H1 (cell line): Measurements from ENCODE around the gene BCHE. TPM values are rescaled to one million over a fixed set of nuclear protein-coding genes. Genes with fewer than 3 reads are reported as not detected.

ENCODE experiments used
- CTCF ChIA-PET: fragments of 300-600 bp; sonication (Branson Sonifier 250); formaldehyde crosslinking; loops from one replicate; lab custom pipeline; 2021; ENCODE audit not compliant: partially characterized antibody; lab: Charles Lee
- POLR2A ChIA-PET: fragments of 300-600 bp; sonication (Branson Sonifier 250); formaldehyde crosslinking; loops from one replicate; lab custom pipeline; 2021; ENCODE audit warnings: inconsistent platforms; ENCODE audit not compliant: partially characterized antibody; lab: Charles Lee
- DNase-seq, 2 experiments: peaks; one replicate each; pipeline versions ENCODE4 v3.0.0 to v3.0.0-alpha.2; 2010 to 2022; ENCODE audit warnings: low spot score in 2 of 2, low read depth in 1 of 2, mixed read lengths in 1 of 2
- FAIRE-seq: peaks from 2 replicates; lab custom pipeline; 2011; peaks lifted over from hg19 to GRCh38; lab: Jason Lieb, UNC
- H2AFZ ChIP-seq: 2 replicates; pipeline ENCODE4 v1.8.1; 2012; ENCODE audit warnings: low read length, inconsistent platforms
- H2AK5ac ChIP-seq: 2 replicates; pipeline ENCODE4 v1.6.1; 2013; ENCODE audit warnings: low read depth, low read length
- H2BK120ac ChIP-seq: replicated peaks from 2 replicates; pipeline ENCODE3; 2013; ENCODE audit warnings: low read depth, low read length, inconsistent platforms
- H2BK12ac ChIP-seq: 2 replicates; pipeline ENCODE4 v1.6.1; 2013; ENCODE audit warnings: low read depth, low read length
- H2BK15ac ChIP-seq: 2 replicates; pipeline ENCODE4 v1.6.1; 2013; ENCODE audit warnings: low read length
- H2BK20ac ChIP-seq: 2 replicates; pipeline ENCODE4 v1.6.1; 2013; ENCODE audit warnings: low read length
- H2BK5ac ChIP-seq: 2 replicates; pipeline ENCODE4 v1.6.1; 2013; ENCODE audit warnings: low read depth, low read length
- H3K14ac ChIP-seq: 2 replicates; pipeline ENCODE4 v1.6.1; 2013; ENCODE audit warnings: inconsistent platforms; ENCODE audit not compliant: insufficient read length
- H3K18ac ChIP-seq: 2 replicates; pipeline ENCODE4 v1.6.1; 2013; ENCODE audit warnings: low read length; ENCODE audit errors: extremely low read depth
- H3K23ac ChIP-seq: 2 replicates; pipeline ENCODE4 v1.6.1; 2013; ENCODE audit warnings: inconsistent platforms; ENCODE audit not compliant: insufficient read length
- H3K23me2 ChIP-seq: 2 replicates; pipeline ENCODE4 v1.6.1; 2013; ENCODE audit warnings: low read depth, low read length
- H3K27ac ChIP-seq: 2 replicates; pipeline ENCODE4 v1.6.1; 2011; ENCODE audit warnings: low read depth, low read length, inconsistent platforms
- H3K27me3 ChIP-seq, 4 experiments: replicated peaks in 1 of 4; 1 replicate in 1 of 4; 2 replicates in 3 of 4; pipeline versions ENCODE4 v1.6.1 to v1.8.1; 2011 to 2013; ENCODE audit warnings: low read length in 3 of 4, mild to moderate bottlenecking in 3 of 4, inconsistent platforms in 2 of 4, mixed read lengths in 2 of 4, moderate library complexity in 1 of 4; ENCODE audit not compliant: control insufficient read depth in 3 of 4, insufficient read depth in 3 of 4; ENCODE audit errors: extremely low read depth in 1 of 4
- H3K36me3 ChIP-seq, 4 experiments: 2 replicates each; pipeline versions ENCODE4 v1.6.1 to v1.8.1; 2011 to 2013; ENCODE audit warnings: mild to moderate bottlenecking in 4 of 4, low read length in 3 of 4, moderate library complexity in 2 of 4, control low read depth in 1 of 4, inconsistent platforms in 1 of 4; ENCODE audit not compliant: insufficient read depth in 4 of 4, control insufficient read depth in 2 of 4
- H3K4ac ChIP-seq: replicated peaks from 2 replicates; pipeline ENCODE3; 2013; ENCODE audit warnings: low read length, low read depth, mixed read lengths, inconsistent platforms; ENCODE audit not compliant: insufficient read length
- H3K4me1 ChIP-seq, 4 experiments: replicated peaks in 1 of 4; 1 replicate in 1 of 4; 2 replicates in 3 of 4; pipeline versions ENCODE4 v1.6.1 to v1.8.1; 2011 to 2013; ENCODE audit warnings: low read length in 3 of 4, inconsistent platforms in 2 of 4, mixed read lengths in 1 of 4; ENCODE audit not compliant: insufficient read depth in 4 of 4, control insufficient read depth in 3 of 4
- H3K4me2 ChIP-seq, 2 experiments: 2 replicates each; pipeline versions ENCODE4 v1.6.1 to v1.8.1; 2011 to 2013; ENCODE audit warnings: low read depth in 2 of 2, low read length in 2 of 2, control low read depth in 1 of 2, inconsistent platforms in 1 of 2, mild to moderate bottlenecking in 1 of 2; ENCODE audit not compliant: insufficient read depth in 1 of 2
- H3K4me3 ChIP-seq, 4 experiments: fragments of 200-600, 300-600 bp in 1 of 4; sonication (generic), shearing (Covaris generic), sonication (Bioruptor Twin) in 1 of 4; 2 replicates each; pipeline versions ENCODE4 v1.5.1 to v1.8.1; 2011 to 2016; ENCODE audit warnings: low read length in 4 of 4, low read depth in 3 of 4, control low read depth in 2 of 4, inconsistent platforms in 2 of 4, mild to moderate bottlenecking in 2 of 4, mixed read lengths in 1 of 4, moderate library complexity in 1 of 4; ENCODE audit not compliant: insufficient read depth in 2 of 4; ENCODE audit errors: extremely low read depth in 1 of 4
- H3K56ac ChIP-seq: replicated peaks from 2 replicates; pipeline ENCODE3; 2013; ENCODE audit warnings: low read depth, mild to moderate bottlenecking, mixed read lengths, low read length, inconsistent platforms; ENCODE audit not compliant: insufficient read length
- H3K79me1 ChIP-seq: 2 replicates; pipeline ENCODE4 v1.6.1; 2013; ENCODE audit warnings: low read depth, low read length, control low read depth
- H3K79me2 ChIP-seq, 2 experiments: 2 replicates each; pipeline versions ENCODE4 v1.6.1 to v1.8.1; 2012 to 2013; ENCODE audit warnings: low read length in 2 of 2, mild to moderate bottlenecking in 2 of 2, inconsistent platforms in 1 of 2; ENCODE audit not compliant: insufficient read depth in 2 of 2, control insufficient read depth in 1 of 2
- H3K9ac ChIP-seq, 4 experiments: replicated peaks in 1 of 4; 1 replicate in 1 of 4; 2 replicates in 3 of 4; pipeline versions ENCODE4 v1.6.1 to v1.8.1; 2011 to 2013; ENCODE audit warnings: low read depth in 3 of 4, low read length in 3 of 4, control low read depth in 2 of 4, mild to moderate bottlenecking in 2 of 4, moderate library complexity in 2 of 4, inconsistent platforms in 1 of 4; ENCODE audit errors: extremely low read depth in 1 of 4
- H3K9me3 ChIP-seq, 2 experiments: 2 replicates each; pipeline versions ENCODE4 v1.6.1 to v1.8.1; 2012 to 2013; ENCODE audit warnings: mild to moderate bottlenecking in 2 of 2, moderate library complexity in 2 of 2, control low read depth in 1 of 2, inconsistent platforms in 1 of 2, low read depth in 1 of 2, low read length in 1 of 2, mixed read lengths in 1 of 2; ENCODE audit not compliant: insufficient read depth in 2 of 2
- H4K20me1 ChIP-seq, 2 experiments: replicated peaks in 1 of 2; 2 replicates each; pipeline versions ENCODE3 to v1.8.1; 2011 to 2013; ENCODE audit warnings: inconsistent platforms in 2 of 2, low read length in 2 of 2, mild to moderate bottlenecking in 1 of 2; ENCODE audit not compliant: insufficient read depth in 2 of 2, control insufficient read depth in 1 of 2
- H4K5ac ChIP-seq: 2 replicates; pipeline ENCODE4 v1.6.1; 2013; ENCODE audit warnings: low read length, low read depth, mixed read lengths, inconsistent platforms; ENCODE audit not compliant: insufficient read length
- H4K8ac ChIP-seq: 2 replicates; pipeline ENCODE4 v1.8.0; 2013; ENCODE audit warnings: mild to moderate bottlenecking, moderate library complexity, low read length, inconsistent platforms; ENCODE audit not compliant: insufficient read depth; ENCODE audit errors: extremely low read depth
- H4K91ac ChIP-seq: replicated peaks from 2 replicates; pipeline ENCODE3; 2013; ENCODE audit warnings: low read length, mixed read lengths, inconsistent platforms; ENCODE audit not compliant: insufficient read length
- ASH2L ChIP-seq: fragments of 200-600, 300-600 bp; sonication (generic); IDR thresholded peaks from one replicate; pipeline ENCODE4 v1.7.1; 2017; ENCODE audit warnings: low read length
- BCL11A ChIP-seq, 2 experiments: IDR thresholded peaks; one replicate each; pipeline ENCODE4 v1.6.1; 2011; ENCODE audit warnings: low read depth in 2 of 2, low read length in 2 of 2, mild to moderate bottlenecking in 2 of 2
- CBX5 ChIP-seq: fragments of 300-800, 300-1000 bp; sonication (generic); IDR thresholded peaks from 2 replicates; pipeline ENCODE4 v1.7.1; 2016; ENCODE audit warnings: antibody characterized with exemption, low read length, low read depth
- EP300 ChIP-seq, 2 experiments: IDR thresholded peaks; 1 replicate in 1 of 2; 2 replicates in 1 of 2; pipeline ENCODE4 v1.6.1; 2011 to 2012; ENCODE audit warnings: low read depth in 2 of 2, low read length in 2 of 2, mild to moderate bottlenecking in 2 of 2, borderline replicate concordance in 1 of 2, inconsistent platforms in 1 of 2, moderate library complexity in 1 of 2
- HDAC2 ChIP-seq, 2 experiments: fragments of 300-600 bp in 1 of 2; sonication (generic) in 1 of 2; IDR thresholded peaks; 2 replicates each; pipeline ENCODE4 v1.6.1; 2011 to 2012; ENCODE audit warnings: low read depth in 2 of 2, low read length in 2 of 2, mild to moderate bottlenecking in 2 of 2, moderate library complexity in 2 of 2, borderline replicate concordance in 1 of 2, inconsistent platforms in 1 of 2
- JUND ChIP-seq: IDR thresholded peaks from 2 replicates; pipeline ENCODE4 v1.6.1; 2011; ENCODE audit warnings: mild to moderate bottlenecking, improper control_type of control experiment, low read length
- POLR2A ChIP-seq, 2 experiments: IDR thresholded peaks; 1 replicate in 1 of 2; 2 replicates in 1 of 2; pipeline ENCODE4 v1.6.1; 2011; ENCODE audit warnings: low read depth in 2 of 2, low read length in 2 of 2, mild to moderate bottlenecking in 2 of 2; ENCODE audit errors: control extremely low read depth in 1 of 2
- RAD21 ChIP-seq, 2 experiments: IDR thresholded peaks in 1 of 2; conservative IDR thresholded peaks in 1 of 2; 2 replicates each; pipeline ENCODE4 v1.6.1; 2011; ENCODE audit warnings: low read depth in 2 of 2, low read length in 2 of 2, improper control_type of control experiment in 1 of 2, inconsistent platforms in 1 of 2, mild to moderate bottlenecking in 1 of 2, moderate library complexity in 1 of 2
- RXRA ChIP-seq: IDR thresholded peaks from 2 replicates; pipeline ENCODE4 v1.6.1; 2011; ENCODE audit warnings: low read depth, mild to moderate bottlenecking, low read length, moderate library complexity; ENCODE audit not compliant: insufficient read depth
- SUZ12 ChIP-seq: fragments of 200-600 bp; sonication (generic); IDR thresholded peaks from 2 replicates; pipeline ENCODE4 v1.6.1; 2012; ENCODE audit warnings: mild to moderate bottlenecking, inconsistent platforms, low read length, moderate library complexity, mixed read lengths
- TBP ChIP-seq: IDR thresholded peaks from 2 replicates; pipeline ENCODE4 v1.6.1; 2011; ENCODE audit warnings: low read depth, low read length, improper control_type of control experiment
- TCF12 ChIP-seq: IDR thresholded peaks from 2 replicates; pipeline ENCODE4 v1.6.1; 2011; ENCODE audit warnings: low read depth, mild to moderate bottlenecking, low read length
- TEAD4 ChIP-seq: IDR thresholded peaks from 2 replicates; pipeline ENCODE4 v1.6.1; 2012; ENCODE audit warnings: low read depth, low read length, inconsistent platforms, mixed read lengths
- WGBS, 2 experiments: shearing (Covaris generic) in 1 of 2; methylation state at CpG; one replicate each; pipeline versions ENCODE4 v1.1.6 to v1.1.7; 2013 to 2015; ENCODE audit warnings: low lambda C conversion rate in 2 of 2, mixed read lengths in 2 of 2, inconsistent platforms in 1 of 2, low coverage in 1 of 2, missing lambda C conversion rate in 1 of 2; ENCODE audit not compliant: insufficient replicate concordance in 2 of 2, insufficient coverage in 1 of 2, insufficient read length in 1 of 2; ENCODE audit errors: extremely low coverage in 1 of 2, missing lambda C conversion rate in 1 of 2; 5-methylcytosine and 5-hydroxymethylcytosine counted together
- polyA plus RNA-seq, 7 experiments: library from polyadenylated mRNA; depleted of rRNA in 3 of 7; stranded (reverse) in 5 of 7; unstranded in 2 of 7; fragments of >200 nt in 5 of 7; fragments of 200-250 nt in 2 of 7; gene quantifications; 1 replicate in 5 of 7; 2 replicates in 1 of 7; 4 replicates in 1 of 7; pipeline versions ENCODE4 v1.2.1 to v1.2.3, GENCODE V29; 2011 to 2013; ENCODE audit warnings: missing spikeins in 2 of 7, mixed read lengths in 2 of 7
- total RNA-seq: library from RNA; stranded (reverse); fragmentation: NEBNext Ultra II Directional; extraction: Animal tissue kit (Norgen Biotek cat#: 25700); gene quantifications from 2 replicates; pipeline ENCODE4 v1.2.1, GENCODE V29; 2021

The BCHE gene
- total and polyA plus RNA-seq, 2 of the 8 experiments (the other 6 are each of a cell fraction or from before 2014, with no cell fraction given), result 0.56 to 1.9 TPM

GRCh38 chr3:165868088-165868487, 30.9 kb upstream of the BCHE start:
- Histone ChIP-seq H4K20me1 (no peaks in the 10 kb centered on the region), H3K9ac (no peak overlapping the region), H2BK12ac (no peak overlapping the region), H4K91ac (no peak overlapping the region), H3K4me1 (no peaks in the 10 kb centered on the region), H3K36me3 (no peaks in the 10 kb centered on the region), H3K4me3 (no peak overlapping the region), H4K8ac (no peak overlapping the region), H3K79me2 (no peaks in the 10 kb centered on the region), H4K5ac (no peak overlapping the region), H2BK15ac (no peak overlapping the region), H2BK20ac (no peak overlapping the region), H3K14ac (no peak overlapping the region), H3K27ac (no peak overlapping the region), H3K9me3 (0 out of 4 replicates have a peak, but pooled peaks cover 0 to 2% of the 10 kb centered on the region in 2 experiments), H3K4me2 (no peak overlapping the region), H3K23me2 (no peaks in the 10 kb centered on the region), H2BK5ac (no peak overlapping the region), H3K4ac (no peak overlapping the region), H3K56ac (no peak overlapping the region), H3K27me3 (no peaks in the 10 kb centered on the region), H2AK5ac (no peak overlapping the region), H2BK120ac (no peak overlapping the region), H2AFZ (no peak overlapping the region), H3K79me1 (no peaks in the 10 kb centered on the region), H3K18ac (no peak overlapping the region), H3K23ac (no peak overlapping the region)
- no peak for TF ChIP-seq RXRA
- TF ChIP-seq POLR2A (IDR thresholded peaks at IDR 0.05; ENCODE audit: control extremely low read depth in 1 of 2, low read depth in 2 of 2, low read length in 2 of 2), result no peak
- no peak for TF ChIP-seq TCF12
- TF ChIP-seq RAD21 (IDR thresholded peaks at IDR 0.05 in 1 of 2, conservative IDR thresholded peaks at IDR 0.05 in 1 of 2; ENCODE audit: low read depth in 2 of 2, low read length in 2 of 2), result no peak
- TF ChIP-seq BCL11A (IDR thresholded peaks at IDR 0.05; ENCODE audit: low read depth in 2 of 2, low read length in 2 of 2), result no peak
- TF ChIP-seq CBX5, result no peak
- no peak for TF ChIP-seq TBP
- TF ChIP-seq SUZ12, result no peak
- no peak for TF ChIP-seq HDAC2 (IDR thresholded peaks at IDR 0.05; ENCODE audit: borderline replicate concordance in 1 of 2, low read depth in 2 of 2, low read length in 2 of 2)
- TF ChIP-seq EP300 (IDR thresholded peaks at IDR 0.05; ENCODE audit: borderline replicate concordance in 1 of 2, low read depth in 2 of 2, low read length in 2 of 2), result no peak
- no peak for TF ChIP-seq TEAD4
- TF ChIP-seq JUND, result no peak
- no peak for TF ChIP-seq ASH2L
- DNase-seq (no peak), FAIRE-seq (no peak)
- POLR2A ChIA-PET, result interaction anchor here (0.6 kb wide), 1 partner anchor 433 kb away, joined by 5 read pairs; no protein-coding TSS in a partner anchor
- 79% methylated on average over 2 of the region's 5 CpGs; no CpG with 5 or more reads in 1 of the 2 experiments for WGBS, 2 experiments
- CTCF ChIA-PET, result interaction anchor here (0.6 to 3.9 kb wide), 4 partner anchors 13 to 243 kb away, joined by 3 to 25 read pairs (median 6); partner anchors contain the start of gene BCHE
